ENCODE data around the gene FAS.
A peak's percentile ranks its signal among the peaks of the same experiment; 100 is the strongest.

FAS gene
- total RNA-seq = 46.1 to 84.3 (median 73.1) reads per million in 3 experiments

GRCh38 chr10:88990384-88991160 is at the start of gene FAS:
FAS (plus strand) TSS chr10:88990798; CDS start chr10:88990877, 79 bp downstream.
- peak; percentile 87 for DNase-seq

GRCh38 chr10:88941026-88941425 is 49.6 kb upstream of the FAS start:
- no peak for DNase-seq

- DNase-seq = no peak
Observed at GRCh38 chr10:88943778-88944177, 46.8 kb upstream of the FAS start.

GRCh38 chr10:88944813-88945212 is 45.8 kb upstream of the FAS start:
- DNase-seq = no peak

- DNase-seq = no peak
Observed at GRCh38 chr10:88946200-88946599, 44.4 kb upstream of the FAS start.

- DNase-seq = no peak
Observed at GRCh38 chr10:88946965-88947590, 43.5 kb upstream of the FAS start.

GRCh38 chr10:88949051-88949450 is 41.5 kb upstream of the FAS start:
- DNase-seq = no peak

GRCh38 chr10:88949912-88950837 is 40.4 kb upstream of the FAS start:
- no peak for DNase-seq

- no peak for DNase-seq
Observed at GRCh38 chr10:88952647-88953111, 37.9 kb upstream of the FAS start, which contains the start of gene ACTA2. ACTA2 (minus strand) TSS chr10:88952773; CDS start chr10:88948930, 3,843 bp downstream.

GRCh38 chr10:88953662-88954061 is 36.9 kb upstream of the FAS start:
- no peak for DNase-seq

GRCh38 chr10:88954458-88955083 is 36.0 kb upstream of the FAS start:
- DNase-seq = no peak

- DNase-seq = no peak
Observed at GRCh38 chr10:88957381-88957780, 33.2 kb upstream of the FAS start.

- no peak for DNase-seq
Observed at GRCh38 chr10:88958721-88959120, 31.9 kb upstream of the FAS start.

GRCh38 chr10:88960802-88961201 is 29.8 kb upstream of the FAS start:
- DNase-seq = no peak

- no peak for DNase-seq
Observed at GRCh38 chr10:88961266-88961665, 29.3 kb upstream of the FAS start.

- peak; percentile 45 for DNase-seq
Observed at GRCh38 chr10:88962336-88962735, 28.3 kb upstream of the FAS start.

- no peak for DNase-seq
Observed at GRCh38 chr10:88963318-88963717, 27.3 kb upstream of the FAS start.

- no peak for DNase-seq
Observed at GRCh38 chr10:88964360-88964759, 26.2 kb upstream of the FAS start.

- DNase-seq = no peak
Observed at GRCh38 chr10:88964869-88965415, 25.7 kb upstream of the FAS start.

GRCh38 chr10:88966797-88967196 is 23.8 kb upstream of the FAS start:
- no peak for DNase-seq

- DNase-seq = no peak
Observed at GRCh38 chr10:88968391-88968790, 22.2 kb upstream of the FAS start.
